Jurkat, Clone E6-1 (cell line): ENCODE data around the gene TIMP3.

ENCODE experiments used
- DNase-seq: peaks from one replicate; pipeline ENCODE4 v3.0.0-alpha.2; 2011; ENCODE audit warnings: low read depth, low spot score
- H3K4me3 ChIP-seq: 2 replicates; pipeline ENCODE4 v1.5.1; 2011; ENCODE audit warnings: mild to moderate bottlenecking, low read length, control low read depth, moderate library complexity

TIMP3 gene

GRCh38 chr22:32780726-32781310, 20.7 kb upstream of the TIMP3 start:
- DNase-seq, result no peak
- H3K4me3 ChIP-seq, result no peak overlapping the region

- H3K4me3 ChIP-seq, result no peak overlapping the region
- no peak for DNase-seq
Observed at GRCh38 chr22:32781695-32782094, 19.8 kb upstream of the TIMP3 start.

GRCh38 chr22:32785321-32786026, 16.0 kb upstream of the TIMP3 start:
- no peak overlapping the region for H3K4me3 ChIP-seq
- no peak for DNase-seq

- no peak for DNase-seq
Observed at GRCh38 chr22:32786027-32786418, 15.5 kb upstream of the TIMP3 start.

GRCh38 chr22:32788904-32789624, 12.4 kb upstream of the TIMP3 start:
- no peak for DNase-seq
- no peak overlapping the region for H3K4me3 ChIP-seq

More at GRCh38 chr22:32786027-32786418, 15.5 kb upstream of the TIMP3 start:
- H3K4me3 ChIP-seq, result no peak overlapping the region

GRCh38 chr22:32789797-32790620, 11.5 kb upstream of the TIMP3 start:
- DNase-seq, result no peak
- no peak overlapping the region for H3K4me3 ChIP-seq

GRCh38 chr22:32791056-32791455, 10.4 kb upstream of the TIMP3 start:
- no peak for DNase-seq
- no peak overlapping the region for H3K4me3 ChIP-seq

GRCh38 chr22:32791485-32791884, 10.0 kb upstream of the TIMP3 start:
- no peak for DNase-seq
- H3K4me3 ChIP-seq, result no peak overlapping the region

- no peak overlapping the region for H3K4me3 ChIP-seq
- DNase-seq, result no peak
Observed at GRCh38 chr22:32793589-32793988, 7.9 kb upstream of the TIMP3 start.

- no peak for DNase-seq
Observed at GRCh38 chr22:32794449-32795213, 6.9 kb upstream of the TIMP3 start.

GRCh38 chr22:32795214-32795596, 6.3 kb upstream of the TIMP3 start:
- DNase-seq, result no peak

More at GRCh38 chr22:32794449-32795213, 6.9 kb upstream of the TIMP3 start:
- no peak overlapping the region for H3K4me3 ChIP-seq

GRCh38 chr22:32796865-32797573, 4.5 kb upstream of the TIMP3 start:
- peak overlapping the region; percentile 27 for H3K4me3 ChIP-seq
- peak; percentile 54 for DNase-seq

More at GRCh38 chr22:32795214-32795596, 6.3 kb upstream of the TIMP3 start:
- no peak overlapping the region for H3K4me3 ChIP-seq

GRCh38 chr22:32799496-32799895, 2.0 kb upstream of the TIMP3 start:
- H3K4me3 ChIP-seq, result no peak overlapping the region
- no peak for DNase-seq

- no peak overlapping the region for H3K4me3 ChIP-seq
- no peak for DNase-seq
Observed at GRCh38 chr22:32800158-32800882, 1.2 kb upstream of the TIMP3 start.

- DNase-seq, result no peak
- H3K4me3 ChIP-seq, result no peak overlapping the region
Observed at GRCh38 chr22:32800994-32801536, 440 bp upstream of the TIMP3 start.

- no peak overlapping the region for H3K4me3 ChIP-seq
Observed at GRCh38 chr22:32802237-32802765, 796 bp downstream of the TIMP3 start.

More at GRCh38 chr22:32802237-32802765, 796 bp downstream of the TIMP3 start:
- no peak for DNase-seq
